Hepatocyte (in vitro differentiated cells): ENCODE results near the gene CREBBP. TPM values are rescaled to one million over a fixed set of nuclear protein-coding genes. Genes with fewer than 3 reads are reported as not detected.

Experiments used
- DNase-seq: peaks from one replicate; pipeline ENCODE4 v3.0.0-alpha.2; 2016; ENCODE audit warnings: low spot score
- H2AFZ ChIP-seq: fragments of 200-600 bp; sonication (generic); 2 replicates; pipeline ENCODE4 v1.6.0; 2016; ENCODE audit warnings: antibody characterized with exemption, mild to moderate bottlenecking
- H3K27ac ChIP-seq: fragments of 200-600 bp; sonication (generic); 2 replicates; pipeline ENCODE4 v1.5.1; 2016; ENCODE audit warnings: mild to moderate bottlenecking
- H3K27me3 ChIP-seq: fragments of 200-600 bp; sonication (generic); 2 replicates; pipeline ENCODE4 v1.6.1; 2016
- H3K36me3 ChIP-seq: fragments of 200-600 bp; sonication (generic); replicated peaks from 2 replicates; pipeline ENCODE4 v1.5.1; 2016; ENCODE audit warnings: low read depth; ENCODE audit not compliant: insufficient read depth
- H3K4me1 ChIP-seq: fragments of 200-600 bp; sonication (generic); 2 replicates; pipeline ENCODE4 v1.5.1; 2016; ENCODE audit warnings: mild to moderate bottlenecking, moderate library complexity; ENCODE audit not compliant: insufficient read depth
- H3K4me2 ChIP-seq: fragments of 200-600 bp; sonication (generic); 2 replicates; pipeline ENCODE4 v1.6.0; 2016
- H3K4me3 ChIP-seq: fragments of 200-600 bp; sonication (generic); 2 replicates; pipeline ENCODE4 v1.5.1; 2016; ENCODE audit warnings: mild to moderate bottlenecking
- H3K79me2 ChIP-seq: fragments of 200-600 bp; sonication (generic); 2 replicates; pipeline ENCODE4 v1.6.0; 2017; ENCODE audit warnings: mild to moderate bottlenecking
- H3K9me2 ChIP-seq: fragments of 200-600 bp; sonication (generic); replicated peaks from 2 replicates; pipeline ENCODE4 v1.6.0; 2017; ENCODE audit warnings: mild to moderate bottlenecking; ENCODE audit not compliant: insufficient read depth
- H3K9me3 ChIP-seq: fragments of 200-600 bp; sonication (generic); 2 replicates; pipeline ENCODE4 v1.5.1; 2016; ENCODE audit warnings: low read depth, mild to moderate bottlenecking
- H4K20me1 ChIP-seq: fragments of 200-600 bp; sonication (generic); 2 replicates; pipeline ENCODE4 v1.6.0; 2016; ENCODE audit warnings: mild to moderate bottlenecking; ENCODE audit not compliant: insufficient read depth, poor library complexity, severe bottlenecking
- EZH2 ChIP-seq: fragments of 200-600 bp; sonication (generic); IDR thresholded peaks from 2 replicates; pipeline ENCODE4 v1.6.1; 2016; ENCODE audit warnings: antibody characterized with exemption, mild to moderate bottlenecking, borderline replicate concordance
- EZH2phosphoT487 ChIP-seq: fragments of 200-600 bp; sonication (generic); IDR thresholded peaks from one replicate; pipeline ENCODE4 v1.6.1; 2018; ENCODE audit warnings: antibody characterized with exemption, mild to moderate bottlenecking, low read depth, moderate library complexity; ENCODE audit not compliant: unreplicated experiment, severe bottlenecking
- WGBS: methylation state at CpG from one replicate; pipeline ENCODE4 v1.1.6; 2016; ENCODE audit warnings: low lambda C conversion rate; ENCODE audit errors: missing lambda C conversion rate; 5-methylcytosine and 5-hydroxymethylcytosine counted together
- polyA plus RNA-seq: library from polyadenylated mRNA; unstranded; fragments of >200 nt; fragmentation: Nextera tagmentation; extraction: Ambion mirVana; gene quantifications from 2 replicates; pipeline ENCODE4 v1.2.1, GENCODE V29; 2016
- total RNA-seq: library from RNA; depleted of rRNA; stranded (reverse); fragments of >200 nt; gene quantifications from 2 replicates; pipeline ENCODE4 v1.2.3, GENCODE V29; 2014
- TF ChIP-seq, protein P1 (sequence below): fragments of 200-600 bp; sonication (generic); IDR thresholded peaks from 2 replicates; pipeline ENCODE4 v1.5.1; 2016; ENCODE audit warnings: antibody characterized with exemption, mild to moderate bottlenecking; ENCODE audit not compliant: poor library complexity

Gene CREBBP
- total and polyA plus RNA-seq, 2 experiments from 2014 or later = 18.9 to 31.5 TPM

DNA sequence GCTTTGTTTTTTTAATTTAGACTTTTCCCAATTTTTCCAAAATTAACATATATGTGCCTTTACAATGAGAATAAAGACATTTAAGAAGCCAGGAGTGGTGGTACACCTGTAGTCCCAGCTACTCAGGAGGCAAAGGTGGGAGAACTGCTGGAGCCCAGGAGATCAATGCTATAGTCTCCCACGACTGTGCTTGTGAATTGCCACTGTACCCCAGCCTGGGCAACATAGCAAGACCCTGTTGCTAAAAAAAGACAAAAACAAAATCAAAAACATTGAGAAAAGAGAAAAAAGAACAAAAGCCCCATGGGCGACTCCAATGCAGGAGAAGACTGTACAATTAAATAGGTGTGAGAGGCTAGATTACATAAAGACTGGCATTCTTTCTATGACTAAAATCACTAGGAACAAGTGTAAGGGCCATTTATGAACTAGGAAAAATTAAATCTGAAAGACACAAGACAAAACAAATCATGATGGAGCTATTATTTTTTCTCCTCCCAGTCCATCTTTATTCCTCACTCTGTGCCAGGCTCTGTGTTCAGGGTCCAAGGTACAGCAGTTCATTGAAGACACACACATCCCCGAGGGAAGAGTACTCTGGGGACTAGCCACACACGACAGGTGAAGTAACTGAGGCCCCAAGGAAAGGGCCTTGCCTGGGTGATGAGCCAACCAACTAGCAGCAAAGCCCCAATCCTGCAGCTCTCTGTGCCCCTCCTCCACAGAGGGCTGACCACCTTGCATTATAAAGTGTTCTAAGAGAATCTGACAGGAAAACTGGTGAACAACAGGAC, 79.8 kb downstream of the CREBBP start:
- no peaks in the 10 kb centered on the region for H3K4me1 ChIP-seq
- DNase-seq = no peak
- peaks cover 99% of the 10 kb centered on the region for H4K20me1 ChIP-seq
- no peak overlapping the region for H3K27ac ChIP-seq
- no peaks in the 10 kb centered on the region for H3K9me3 ChIP-seq
- no peak for TF ChIP-seq EZH2
- TF ChIP-seq, protein P1, sequence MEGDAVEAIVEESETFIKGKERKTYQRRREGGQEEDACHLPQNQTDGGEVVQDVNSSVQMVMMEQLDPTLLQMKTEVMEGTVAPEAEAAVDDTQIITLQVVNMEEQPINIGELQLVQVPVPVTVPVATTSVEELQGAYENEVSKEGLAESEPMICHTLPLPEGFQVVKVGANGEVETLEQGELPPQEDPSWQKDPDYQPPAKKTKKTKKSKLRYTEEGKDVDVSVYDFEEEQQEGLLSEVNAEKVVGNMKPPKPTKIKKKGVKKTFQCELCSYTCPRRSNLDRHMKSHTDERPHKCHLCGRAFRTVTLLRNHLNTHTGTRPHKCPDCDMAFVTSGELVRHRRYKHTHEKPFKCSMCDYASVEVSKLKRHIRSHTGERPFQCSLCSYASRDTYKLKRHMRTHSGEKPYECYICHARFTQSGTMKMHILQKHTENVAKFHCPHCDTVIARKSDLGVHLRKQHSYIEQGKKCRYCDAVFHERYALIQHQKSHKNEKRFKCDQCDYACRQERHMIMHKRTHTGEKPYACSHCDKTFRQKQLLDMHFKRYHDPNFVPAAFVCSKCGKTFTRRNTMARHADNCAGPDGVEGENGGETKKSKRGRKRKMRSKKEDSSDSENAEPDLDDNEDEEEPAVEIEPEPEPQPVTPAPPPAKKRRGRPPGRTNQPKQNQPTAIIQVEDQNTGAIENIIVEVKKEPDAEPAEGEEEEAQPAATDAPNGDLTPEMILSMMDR = no peak
- no peak for TF ChIP-seq EZH2phosphoT487
- no peak overlapping the region for H2AFZ ChIP-seq
- peaks cover 100% of the 10 kb centered on the region for H3K79me2 ChIP-seq
- no peaks in the 10 kb centered on the region for H3K36me3 ChIP-seq
- H3K27me3 ChIP-seq = no peaks in the 10 kb centered on the region
- WGBS = 83% methylated on average over 4 of the region's 4 CpGs
- H3K9me2 ChIP-seq = no peaks in the 10 kb centered on the region
- H3K4me3 ChIP-seq = no peak overlapping the region
- H3K4me2 ChIP-seq = no peak overlapping the region

DNA sequence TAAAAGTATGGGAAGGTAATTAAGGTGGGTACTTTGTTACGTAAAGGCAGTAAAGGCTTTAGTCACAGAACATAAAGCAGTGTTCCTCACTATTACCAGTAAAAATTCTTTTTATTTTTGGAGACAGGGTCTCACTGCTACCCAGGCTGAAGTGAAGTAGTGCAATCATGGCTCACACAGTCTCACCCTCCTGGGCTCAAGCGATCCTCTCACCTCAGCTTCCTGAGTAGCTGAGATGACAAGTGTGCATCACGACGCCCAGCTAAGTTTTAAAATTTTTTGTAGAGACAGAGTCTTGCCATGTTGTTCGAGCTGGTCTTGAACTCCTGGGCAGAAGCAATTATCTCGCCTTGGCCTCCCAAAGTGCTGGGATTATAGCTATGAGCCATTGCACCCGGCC, 80.5 kb downstream of the CREBBP start:
- Histone ChIP-seq H3K4me1 (no peaks in the 10 kb centered on the region), H3K27me3 (no peaks in the 10 kb centered on the region), H2AFZ (no peak overlapping the region), H3K27ac (no peak overlapping the region), H3K9me3 (no peaks in the 10 kb centered on the region), H4K20me1 (peaks cover 99% of the 10 kb centered on the region), H3K9me2 (no peaks in the 10 kb centered on the region), H3K79me2 (peaks cover 100% of the 10 kb centered on the region), H3K4me2 (no peak overlapping the region), H3K4me3 (no peak overlapping the region), H3K36me3 (no peaks in the 10 kb centered on the region)
- no peak for TF ChIP-seq EZH2
- TF ChIP-seq EZH2phosphoT487 = no peak
- TF ChIP-seq, protein P1 = no peak
- DNase-seq = no peak
- 94% methylated on average over 7 of the region's 7 CpGs for WGBS

DNA sequence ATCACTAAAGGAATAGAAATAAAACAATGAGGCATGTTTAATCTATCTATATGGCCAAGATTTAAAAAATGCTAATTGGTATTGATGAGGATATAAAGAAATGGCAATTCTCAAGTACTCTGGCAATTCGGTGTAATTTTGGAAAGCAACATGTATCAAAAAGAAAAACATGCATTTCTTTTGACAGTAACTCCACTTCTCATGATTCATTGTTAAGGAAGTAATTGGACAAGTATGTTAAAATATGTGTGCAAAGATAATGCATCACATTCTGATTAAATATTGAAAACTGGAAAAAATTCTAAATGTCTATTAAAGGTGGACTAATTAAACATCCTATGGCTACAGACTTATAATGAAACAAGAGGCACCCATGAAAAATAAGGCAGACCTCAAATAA, 81.2 kb downstream of the CREBBP start:
- H4K20me1 ChIP-seq = peaks cover 99% of the 10 kb centered on the region

More for the DNA sequence above, 81.2 kb downstream of the CREBBP start:
- Histone ChIP-seq H3K9me3 (no peaks in the 10 kb centered on the region), H3K4me2 (no peak overlapping the region), H2AFZ (no peak overlapping the region), H3K27me3 (no peaks in the 10 kb centered on the region), H3K36me3 (no peaks in the 10 kb centered on the region), H3K27ac (no peak overlapping the region), H3K9me2 (no peaks in the 10 kb centered on the region), H3K4me3 (no peak overlapping the region), H3K4me1 (no peaks in the 10 kb centered on the region), H3K79me2 (peaks cover 100% of the 10 kb centered on the region)
- DNase-seq = no peak
- WGBS = 96% methylated on average over 1 of the region's 1 CpG
- TF ChIP-seq EZH2 (no peak), EZH2phosphoT487 (no peak)
- TF ChIP-seq, protein P1 = no peak
